ENCODE results near the gene PARP11. TPM values are rescaled to one million over a fixed set of nuclear protein-coding genes. Genes with fewer than 3 reads are reported as not detected.

The PARP11 gene
- total and polyA plus RNA-seq, 2 of the 8 experiments (the other 6 are each of a cell fraction or from before 2014, with no cell fraction given): 4.2 to 13.3 TPM

GRCh38 chr12:3802721-3803120 is 70.5 kb downstream of the PARP11 start:
- Histone ChIP-seq H2BK120ac (replicated peaks; ENCODE audit: low read depth, low read length) (no peak overlapping the region), H3K23ac (ENCODE audit: insufficient read length) (no peak overlapping the region), H3K56ac (replicated peaks; ENCODE audit: insufficient read length, low read depth, low read length) (no peak overlapping the region), H3K4ac (replicated peaks; ENCODE audit: insufficient read length, low read depth, low read length) (no peak overlapping the region), H2AFZ (ENCODE audit: low read length) (no peak overlapping the region), H4K5ac (ENCODE audit: insufficient read length, low read depth, low read length) (no peak overlapping the region), H3K9ac (replicated peaks in 1 of 4; ENCODE audit: extremely low read depth in 1 of 4, low read depth in 3 of 4, low read length in 3 of 4) (no peak overlapping the region), H4K20me1 (replicated peaks in 1 of 2; ENCODE audit: control insufficient read depth in 1 of 2, insufficient read depth in 2 of 2, low read length in 2 of 2) (no peaks in the 10 kb centered on the region), H3K27me3 (replicated peaks in 1 of 4; ENCODE audit: control insufficient read depth in 3 of 4, extremely low read depth in 1 of 4, insufficient read depth in 3 of 4, low read length in 3 of 4) (no peaks in the 10 kb centered on the region), H2AK5ac (ENCODE audit: low read depth, low read length) (no peak overlapping the region), H3K14ac (ENCODE audit: insufficient read length) (no peak overlapping the region), H3K79me2 (ENCODE audit: control insufficient read depth in 1 of 2, insufficient read depth in 2 of 2, low read length in 2 of 2) (no peaks in the 10 kb centered on the region), H4K91ac (replicated peaks; ENCODE audit: insufficient read length, low read length) (no peak overlapping the region), H3K79me1 (ENCODE audit: low read depth, low read length) (no peaks in the 10 kb centered on the region), H3K4me3 (ENCODE audit: extremely low read depth in 1 of 4, insufficient read depth in 2 of 4, low read depth in 3 of 4, low read length in 4 of 4) (no peak overlapping the region), H3K9me3 (ENCODE audit: insufficient read depth in 2 of 2, low read depth in 1 of 2, low read length in 1 of 2) (peaks cover 0 to 3% of the 10 kb centered on the region in 2 experiments; a peak in 1 of 4 replicates), H3K23me2 (ENCODE audit: low read depth, low read length) (no peaks in the 10 kb centered on the region), H3K18ac (ENCODE audit: extremely low read depth, low read length) (no peak overlapping the region; the same call in 1 of the 2 replicates), H3K36me3 (ENCODE audit: control insufficient read depth in 2 of 4, insufficient read depth in 4 of 4, low read length in 3 of 4) (no peaks in the 10 kb centered on the region; a peak in 4 of 8 replicates), H4K8ac (ENCODE audit: extremely low read depth, insufficient read depth, low read length) (no peak overlapping the region), H3K27ac (ENCODE audit: low read depth, low read length) (no peak overlapping the region), H3K4me1 (replicated peaks in 1 of 4; ENCODE audit: control insufficient read depth in 3 of 4, insufficient read depth in 4 of 4, low read length in 3 of 4) (no peaks in the 10 kb centered on the region), H2BK15ac (ENCODE audit: low read length) (no peak overlapping the region), H2BK12ac (ENCODE audit: low read depth, low read length) (no peak overlapping the region), H3K4me2 (ENCODE audit: insufficient read depth in 1 of 2, low read depth in 2 of 2, low read length in 2 of 2) (no peak overlapping the region), H2BK20ac (ENCODE audit: low read length) (no peak overlapping the region), H2BK5ac (ENCODE audit: low read depth, low read length) (no peak overlapping the region)
- DNase-seq (ENCODE audit: low read depth in 1 of 2, low spot score in 2 of 2): no peak
- POLR2A ChIA-PET (ENCODE audit: partially characterized antibody): interaction anchor here (1.2 kb wide), 1 partner anchor 499 kb away, joined by 3 read pairs; no protein-coding TSS in a partner anchor
- WGBS, 2 experiments (ENCODE audit: extremely low coverage in 1 of 2, insufficient coverage in 1 of 2, insufficient read length in 1 of 2, insufficient replicate concordance in 2 of 2, low coverage in 1 of 2, low lambda C conversion rate in 2 of 2, missing lambda C conversion rate in 1 of 2): 87% methylated on average over 5 of the region's 5 CpGs; no CpG with 5 or more reads in 1 of the 2 experiments
- CTCF ChIA-PET (ENCODE audit: partially characterized antibody): interaction anchor here (0.9 to 2.8 kb wide), 16 partner anchors 24 to 502 kb away, joined by 3 to 38 read pairs (median 4); no protein-coding TSS in a partner anchor
- FAIRE-seq: no peak
